GM23248 (cell line): ENCODE data around the gene CCNJL. TPM values are rescaled to one million over a fixed set of nuclear protein-coding genes. Genes with fewer than 3 reads are reported as not detected.

Experiments
- DNase-seq: peaks from one replicate; pipeline ENCODE4 v3.0.0-alpha.2; 2015
- H2AFZ ChIP-seq: fragments of 200-600 bp; sonication (generic); 2 replicates; pipeline ENCODE4 v1.6.1; 2016; ENCODE audit warnings: antibody characterized with exemption
- H3F3A ChIP-seq: fragments of 200-600 bp; sonication (generic); 2 replicates; pipeline ENCODE4 v1.6.1; 2016; ENCODE audit warnings: mild to moderate bottlenecking, antibody characterized with exemption, mixed run types; ENCODE audit not compliant: insufficient read depth
- H3K27ac ChIP-seq: fragments of 200-600 bp; sonication (generic); 2 replicates; pipeline ENCODE4 v1.5.1; 2016; ENCODE audit warnings: mild to moderate bottlenecking
- H3K27me3 ChIP-seq: fragments of 200-600 bp; sonication (generic); replicated peaks from 2 replicates; pipeline ENCODE4 v1.6.1; 2016; ENCODE audit warnings: mild to moderate bottlenecking; ENCODE audit not compliant: insufficient read depth
- H3K36me3 ChIP-seq: fragments of 200-600 bp; sonication (generic); 2 replicates; pipeline ENCODE4 v1.6.1; 2016; ENCODE audit warnings: low read depth, mild to moderate bottlenecking
- H3K4me1 ChIP-seq: fragments of 200-600 bp; sonication (generic); 2 replicates; pipeline ENCODE4 v1.6.1; 2016; ENCODE audit warnings: mild to moderate bottlenecking; ENCODE audit not compliant: insufficient read depth
- H3K4me2 ChIP-seq: fragments of 200-600 bp; sonication (generic); one replicate; pipeline ENCODE4 v1.6.1; 2016; ENCODE audit warnings: mild to moderate bottlenecking; ENCODE audit not compliant: unreplicated experiment
- H3K4me3 ChIP-seq: fragments of 200-600 bp; sonication (generic); 2 replicates; pipeline ENCODE4 v1.5.1; 2016; ENCODE audit warnings: mild to moderate bottlenecking
- H3K79me2 ChIP-seq: fragments of 200-600 bp; sonication (generic); 2 replicates; pipeline ENCODE4 v1.6.1; 2016; ENCODE audit warnings: mild to moderate bottlenecking; ENCODE audit not compliant: insufficient read depth
- H3K9ac ChIP-seq: fragments of 200-600 bp; sonication (generic); 2 replicates; pipeline ENCODE4 v1.6.1; 2016; ENCODE audit warnings: mild to moderate bottlenecking
- H3K9me2 ChIP-seq: fragments of 200-600 bp; sonication (generic); 2 replicates; pipeline ENCODE4 v1.6.1; 2016; ENCODE audit warnings: mixed run types, mild to moderate bottlenecking, moderate library complexity; ENCODE audit not compliant: insufficient read depth
- H3K9me3 ChIP-seq: fragments of 200-600 bp; sonication (generic); one replicate; pipeline ENCODE4 v1.6.1; 2017; ENCODE audit warnings: low read depth
- H4K20me1 ChIP-seq: fragments of 200-600 bp; sonication (generic); 2 replicates; pipeline ENCODE4 v1.6.0; 2016; ENCODE audit not compliant: insufficient read depth
- EZH2 ChIP-seq: fragments of 200-600 bp; sonication (generic); IDR thresholded peaks from 2 replicates; pipeline ENCODE4 v1.6.1; 2018; ENCODE audit warnings: antibody characterized with exemption, mild to moderate bottlenecking; ENCODE audit not compliant: insufficient read depth, poor library complexity, severe bottlenecking
- EZH2phosphoT487 ChIP-seq: fragments of 200-600 bp; sonication (generic); IDR thresholded peaks from 2 replicates; pipeline ENCODE4 v1.6.1; 2018; ENCODE audit warnings: antibody characterized with exemption, moderate library complexity, mild to moderate bottlenecking, low read depth; ENCODE audit not compliant: insufficient read depth
- WGBS, 2 experiments: methylation state at CpG; one replicate each; pipeline ENCODE4 v1.1.6; 2015 to 2017; ENCODE audit warnings: low lambda C conversion rate in 2 of 2, low coverage in 1 of 2; ENCODE audit errors: missing lambda C conversion rate in 2 of 2; 5-methylcytosine and 5-hydroxymethylcytosine counted together
- in situ Hi-C: fragments of 300-500 bp; cut with MboI; formaldehyde crosslinking; loops from 2 replicates; pipeline ENCODE4 v1.15.0; 2020
- polyA plus RNA-seq: library from polyadenylated mRNA; unstranded; fragments of >200 nt; fragmentation: Nextera tagmentation; extraction: Ambion mirVana; gene quantifications from 2 replicates; pipeline ENCODE4 v1.2.1, GENCODE V29; 2016
- total RNA-seq: library from RNA; depleted of rRNA; stranded (reverse); fragments of >200 nt; shearing (Covaris generic); gene quantifications from 2 replicates; pipeline ENCODE4 v1.2.3, GENCODE V29; 2014

The CCNJL gene
- total and polyA plus RNA-seq, 2 experiments from 2014 or later, result 0.43 TPM; not detected in 1

DNA sequence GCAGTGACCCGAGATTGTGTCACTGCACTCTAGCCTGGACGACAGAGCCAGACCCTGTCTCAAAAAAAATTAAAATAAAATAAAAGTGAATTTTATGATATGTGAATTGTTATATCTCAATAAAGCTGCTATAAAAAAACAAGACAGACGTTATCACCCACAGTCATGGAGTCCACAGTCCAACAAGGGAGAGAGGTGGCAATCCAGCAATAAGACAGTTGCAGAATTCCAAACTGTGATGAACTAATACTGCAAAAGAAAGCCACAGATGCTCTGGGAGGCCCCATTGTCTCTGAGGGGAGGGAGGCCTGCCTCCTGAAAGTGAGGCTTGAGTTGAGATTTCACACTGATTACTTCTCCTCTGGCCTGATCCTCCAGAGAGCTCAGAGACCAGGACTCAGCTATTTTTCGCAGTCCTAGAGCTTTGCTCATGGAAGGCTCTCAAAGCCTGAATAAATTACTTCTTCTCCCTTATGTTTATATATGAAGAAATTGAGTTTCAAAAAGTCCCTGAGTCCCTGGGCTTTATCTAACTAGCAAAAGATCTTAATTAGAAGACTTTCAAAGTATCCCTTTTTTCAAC lies 28.0 kb downstream of the CCNJL start:
- Histone ChIP-seq H3K79me2 (no peaks in the 10 kb centered on the region), H3K9me3 (no peaks in the 10 kb centered on the region), H3K4me1 (no peaks in the 10 kb centered on the region), H3K36me3 (no peaks in the 10 kb centered on the region), H3K4me3 (no peak overlapping the region), H4K20me1 (no peaks in the 10 kb centered on the region), H3K9ac (no peak overlapping the region), H3K4me2 (no peak overlapping the region), H3F3A (no peaks in the 10 kb centered on the region), H3K27ac (no peak overlapping the region), H3K9me2 (no peaks in the 10 kb centered on the region), H2AFZ (no peak overlapping the region), H3K27me3 (peaks cover 7% of the 10 kb centered on the region; the same call in 1 of the 2 replicates)
- WGBS, 2 experiments, result 72 to 76% methylated on average over 4 of the region's 4 CpGs
- no peak for DNase-seq
- TF ChIP-seq EZH2, result no peak
- TF ChIP-seq EZH2phosphoT487, result no peak
- in situ Hi-C loops, result no loop called here

DNA sequence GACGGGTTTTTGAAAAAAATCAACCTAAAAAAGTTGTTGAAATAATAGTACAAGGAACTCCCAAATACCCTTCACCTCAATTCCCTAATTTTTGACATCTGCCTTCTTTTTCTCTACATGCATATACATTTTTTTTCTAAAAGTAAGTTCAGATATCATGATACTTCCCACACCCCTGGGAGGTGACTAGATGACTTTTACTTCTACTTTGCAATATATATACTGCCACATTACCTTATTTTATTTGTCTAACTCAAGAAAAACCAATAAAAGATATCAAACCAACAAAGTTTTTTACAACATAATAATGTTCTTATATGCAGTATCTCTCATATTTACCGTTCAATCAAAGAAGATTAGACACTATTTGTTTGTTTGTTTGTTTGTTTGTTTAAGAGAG lies 31.1 kb downstream of the CCNJL start:
- Histone ChIP-seq H3K4me2 (no peak overlapping the region), H3K36me3 (no peaks in the 10 kb centered on the region), H4K20me1 (no peaks in the 10 kb centered on the region), H3K27ac (no peak overlapping the region), H3F3A (no peaks in the 10 kb centered on the region), H3K9me2 (no peaks in the 10 kb centered on the region), H3K9ac (no peak overlapping the region), H2AFZ (no peak overlapping the region), H3K27me3 (no peaks in the 10 kb centered on the region; the same call in 1 of the 2 replicates), H3K9me3 (no peaks in the 10 kb centered on the region), H3K79me2 (no peaks in the 10 kb centered on the region), H3K4me3 (no peak overlapping the region), H3K4me1 (no peaks in the 10 kb centered on the region)
- no peak for DNase-seq
- TF ChIP-seq EZH2phosphoT487, result no peak
- TF ChIP-seq EZH2, result no peak
- in situ Hi-C loops, result no loop called here
- 55 to 61% methylated on average over 2 of the region's 2 CpGs for WGBS, 2 experiments

DNA sequence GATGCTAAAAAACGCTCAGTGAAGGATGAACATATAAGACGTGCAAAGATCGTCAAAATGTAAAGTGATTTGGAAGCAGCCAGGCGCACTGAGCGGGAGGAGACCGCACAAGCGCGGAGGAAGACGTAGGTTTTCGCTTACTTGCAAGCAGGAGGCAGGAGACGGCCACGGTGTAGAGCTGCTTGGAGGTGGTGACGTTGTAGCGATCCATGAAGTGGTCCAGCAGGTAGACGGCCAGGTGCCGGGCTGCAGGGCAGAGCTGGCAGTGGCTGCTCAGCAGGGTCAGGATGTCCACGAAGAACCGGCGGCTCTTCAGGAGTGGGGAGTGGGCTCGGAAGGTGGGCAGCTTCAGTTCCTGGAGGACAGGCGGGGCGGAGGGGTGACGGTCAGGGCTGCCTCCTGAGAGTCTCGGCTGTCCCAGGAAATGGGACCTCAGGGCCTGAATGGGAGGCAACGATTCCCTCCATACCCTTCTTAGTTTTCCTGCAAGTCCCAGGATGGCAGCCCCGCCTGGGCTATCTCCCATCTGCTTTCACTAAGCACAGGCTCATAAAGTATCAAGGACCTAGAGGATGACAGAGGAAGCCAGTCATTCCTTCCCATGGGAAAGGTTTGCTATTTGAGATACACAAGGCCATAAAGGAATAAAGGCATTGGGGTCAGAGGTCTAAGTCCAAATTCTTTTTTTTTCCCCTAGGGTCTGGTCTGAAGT lies 31.8 kb downstream of the CCNJL start:
- no peaks in the 10 kb centered on the region for H3F3A ChIP-seq
- no peaks in the 10 kb centered on the region for H3K4me1 ChIP-seq
- H3K9me3 ChIP-seq, result no peaks in the 10 kb centered on the region
- no peaks in the 10 kb centered on the region for H4K20me1 ChIP-seq
- H3K4me3 ChIP-seq, result no peak overlapping the region
- H3K4me2 ChIP-seq, result no peak overlapping the region
- no peaks in the 10 kb centered on the region for H3K36me3 ChIP-seq
- H3K9ac ChIP-seq, result no peak overlapping the region
- no peak overlapping the region for H3K27ac ChIP-seq
- H3K9me2 ChIP-seq, result no peaks in the 10 kb centered on the region
- H3K79me2 ChIP-seq, result no peaks in the 10 kb centered on the region
- TF ChIP-seq EZH2phosphoT487 (no peak), EZH2 (no peak)
- 89 to 93% methylated on average over 26 of the region's 26 CpGs for WGBS, 2 experiments
- no peak for DNase-seq
- H3K27me3 ChIP-seq, result no peaks in the 10 kb centered on the region
- in situ Hi-C loops, result no loop called here
- H2AFZ ChIP-seq, result no peak overlapping the region

DNA sequence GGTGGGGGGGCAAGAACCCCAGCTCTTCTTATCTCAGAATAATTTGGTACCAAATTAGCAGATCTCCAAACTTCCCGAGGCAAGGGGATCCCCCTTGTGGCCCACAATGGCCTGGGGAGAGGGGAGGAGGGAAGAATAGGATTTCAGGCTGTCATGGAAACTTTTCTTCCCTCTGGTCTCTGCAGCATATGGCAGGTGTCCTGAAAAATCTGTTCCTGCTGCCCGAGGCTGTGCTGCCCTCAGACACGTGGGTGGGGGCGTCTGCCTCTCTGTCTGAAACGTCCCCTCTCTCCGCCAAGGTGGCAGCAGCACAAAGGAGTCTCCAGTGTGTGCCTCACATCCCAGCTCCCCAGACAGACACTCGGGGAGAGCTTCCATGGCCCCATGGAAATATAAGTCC lies 34.0 kb downstream of the CCNJL start:
- Histone ChIP-seq H3K4me1 (no peaks in the 10 kb centered on the region), H3K9me2 (no peaks in the 10 kb centered on the region), H3K79me2 (no peaks in the 10 kb centered on the region), H4K20me1 (no peaks in the 10 kb centered on the region), H3K36me3 (no peaks in the 10 kb centered on the region), H2AFZ (no peak overlapping the region), H3K27ac (no peak overlapping the region), H3K4me3 (no peak overlapping the region), H3K9me3 (no peaks in the 10 kb centered on the region), H3F3A (no peaks in the 10 kb centered on the region), H3K4me2 (no peak overlapping the region), H3K9ac (no peak overlapping the region), H3K27me3 (no peaks in the 10 kb centered on the region)
- TF ChIP-seq EZH2phosphoT487 (no peak), EZH2 (no peak)
- DNase-seq, result no peak
- 52 to 53% methylated on average over 7 of the region's 7 CpGs for WGBS, 2 experiments
- in situ Hi-C loops, result no loop called here
